ENCODE data around the gene ATL2.
"Not testable (repeated sequence)": the region's sequence is repeated elsewhere in the genome, so short reads cannot be mapped to it uniquely, and the experiment has no call there.

Gene ATL2

GRCh38 chr2:38377050-38377828 is at the start of gene ATL2:
Gene ATL2 (minus strand): TSS chr2:38377273. CDS start chr2:38377260, 13 bp downstream.
- peak; percentile 98 for DNase-seq (ENCODE audit: low read depth, low spot score)

GRCh38 chr2:38423763-38424162 is 46.7 kb upstream of the ATL2 start:
- DNase-seq (ENCODE audit: low read depth, low spot score), result no peak

GRCh38 chr2:38421274-38422056 is 44.4 kb upstream of the ATL2 start:
- DNase-seq (ENCODE audit: low read depth, low spot score), result no peak

DNA sequence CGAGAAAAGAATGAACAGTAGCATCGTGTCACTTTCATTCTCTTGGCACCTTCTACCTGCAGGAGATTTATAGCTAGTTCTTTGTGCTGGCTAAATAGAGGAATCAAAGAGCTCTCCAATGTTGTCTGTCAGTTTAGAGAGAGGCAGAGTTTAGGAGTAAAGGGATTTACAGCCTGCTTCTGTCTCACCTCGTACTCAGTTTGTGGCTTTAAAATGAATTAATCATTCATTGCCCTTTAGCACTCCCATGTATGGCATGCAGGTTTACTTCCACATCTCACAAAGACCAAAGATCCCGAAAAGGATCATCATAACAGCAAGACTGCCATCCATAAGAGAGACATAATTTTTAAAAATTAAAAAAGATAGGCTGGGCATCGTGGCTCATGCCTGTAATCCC is 42.4 kb upstream of the ATL2 start:
- no peak for DNase-seq (ENCODE audit: low read depth, low spot score)

GRCh38 chr2:38418735-38419134 is 41.7 kb upstream of the ATL2 start:
- DNase-seq (ENCODE audit: low read depth, low spot score), result no peak

- DNase-seq (ENCODE audit: low read depth, low spot score), result no peak
Observed at GRCh38 chr2:38417745-38418689, 40.9 kb upstream of the ATL2 start.

- DNase-seq (ENCODE audit: low read depth, low spot score), result no peak
Observed at GRCh38 chr2:38416296-38417036, 39.4 kb upstream of the ATL2 start.

DNA sequence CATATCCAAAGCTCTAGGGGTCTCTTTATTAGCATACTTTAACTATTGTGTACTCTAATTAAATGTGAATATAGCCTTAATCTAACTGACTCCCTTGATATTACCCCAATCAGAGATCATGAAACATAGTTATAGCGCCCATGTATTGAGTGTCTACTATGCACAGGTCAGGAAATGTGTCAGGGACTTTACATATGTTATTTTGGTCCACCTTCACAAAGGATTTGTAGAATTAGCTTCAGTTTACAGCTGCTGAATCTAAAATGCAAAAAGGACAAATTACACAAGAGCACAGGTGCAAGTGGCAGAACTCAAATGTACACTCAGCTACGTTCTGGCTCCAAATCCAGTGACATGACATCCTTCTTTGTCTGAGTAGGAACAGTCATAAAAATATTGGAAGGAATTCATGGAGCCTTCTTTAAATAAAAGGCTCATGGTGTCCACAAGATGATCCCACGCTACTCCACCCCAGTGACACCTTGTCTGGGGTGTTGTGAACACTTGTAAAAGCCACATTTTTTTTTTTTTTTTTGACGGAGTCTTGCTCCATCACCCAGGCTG is 38.7 kb upstream of the ATL2 start:
- no peak for DNase-seq (ENCODE audit: low read depth, low spot score)

GRCh38 chr2:38415023-38415422 is 38.0 kb upstream of the ATL2 start:
- no peak for DNase-seq (ENCODE audit: low read depth, low spot score)

DNA sequence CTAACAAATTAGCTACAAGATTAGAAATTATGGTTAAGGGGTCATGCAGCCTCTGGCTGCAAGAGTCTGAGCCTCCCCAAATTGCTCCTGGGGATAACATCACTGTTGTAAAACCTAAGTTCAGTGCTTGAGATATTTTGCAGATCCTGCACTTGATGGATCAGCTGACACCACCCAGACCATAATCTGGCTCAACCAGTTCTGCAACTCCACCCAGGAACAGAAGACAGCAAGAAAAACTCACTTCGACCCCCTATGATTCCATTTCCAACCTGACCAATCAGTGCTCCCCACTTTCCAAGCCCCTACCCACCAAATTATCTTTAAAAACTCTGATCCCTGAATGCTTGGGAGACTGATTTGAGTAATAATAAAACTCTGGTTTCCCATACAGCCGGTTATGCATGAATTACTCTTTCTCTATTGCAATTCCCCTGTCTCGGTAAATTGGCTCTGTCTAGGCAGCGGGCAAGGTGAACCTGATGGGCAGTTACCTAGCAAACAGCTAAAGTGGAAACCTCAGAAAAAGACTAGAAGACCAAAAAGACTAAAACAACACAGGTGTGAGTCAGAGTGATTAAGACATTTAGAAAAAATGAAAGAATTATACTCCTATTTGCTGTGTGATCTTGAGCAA is 35.3 kb upstream of the ATL2 start:
- not testable (repeated sequence) for DNase-seq (ENCODE audit: low read depth, low spot score)

DNA sequence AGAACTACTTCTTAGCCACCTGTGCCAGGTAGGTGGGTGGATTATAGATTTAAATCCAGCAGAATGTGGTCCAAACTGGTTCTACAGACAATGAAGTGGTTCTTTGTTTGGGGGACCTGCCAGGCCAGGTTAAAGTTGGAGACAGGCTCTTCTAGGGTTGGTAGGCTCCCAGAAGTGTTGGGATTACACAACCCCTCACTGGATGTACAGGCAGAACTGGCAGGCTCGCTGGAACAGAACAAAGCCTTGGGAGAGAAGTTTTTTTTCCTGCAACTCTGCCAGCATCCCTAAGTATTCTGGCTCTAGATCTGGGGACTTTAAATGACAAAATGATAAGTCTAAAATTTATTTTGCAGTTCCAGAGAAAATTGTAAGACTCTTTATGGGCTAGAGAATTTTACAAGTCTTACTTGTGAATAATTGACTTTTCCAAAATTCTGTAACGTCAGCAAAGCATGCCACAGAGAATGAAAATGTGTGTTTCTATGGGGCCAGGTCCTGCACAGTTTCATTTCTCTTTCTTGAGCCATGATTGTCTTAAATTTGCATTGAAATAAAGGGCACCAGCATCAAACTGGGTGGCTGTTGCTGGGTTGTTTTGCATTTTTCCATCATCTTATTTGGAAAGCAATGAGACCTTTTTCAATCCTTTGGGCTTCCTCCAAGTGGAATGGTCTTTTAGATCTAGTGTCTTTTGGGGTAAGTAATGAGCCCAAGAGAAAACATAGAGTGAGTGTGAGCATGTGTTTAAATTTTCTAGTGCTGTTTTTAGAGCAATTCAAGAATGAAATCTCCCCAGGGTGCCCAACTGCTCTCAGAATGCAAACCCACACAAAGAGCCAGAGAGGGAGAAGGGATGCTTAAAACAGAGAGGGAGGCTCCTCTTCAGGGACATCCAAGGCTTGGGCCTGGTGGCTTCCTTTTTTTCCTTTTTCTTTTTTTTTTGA is 32.4 kb upstream of the ATL2 start:
- DNase-seq (ENCODE audit: low read depth, low spot score), result peak; percentile 16

- no peak for DNase-seq (ENCODE audit: low read depth, low spot score)
Observed at GRCh38 chr2:38407111-38407682, 30.1 kb upstream of the ATL2 start.

- DNase-seq (ENCODE audit: low read depth, low spot score), result peak; percentile 18
Observed at GRCh38 chr2:38406597-38407110, 29.6 kb upstream of the ATL2 start.

DNA sequence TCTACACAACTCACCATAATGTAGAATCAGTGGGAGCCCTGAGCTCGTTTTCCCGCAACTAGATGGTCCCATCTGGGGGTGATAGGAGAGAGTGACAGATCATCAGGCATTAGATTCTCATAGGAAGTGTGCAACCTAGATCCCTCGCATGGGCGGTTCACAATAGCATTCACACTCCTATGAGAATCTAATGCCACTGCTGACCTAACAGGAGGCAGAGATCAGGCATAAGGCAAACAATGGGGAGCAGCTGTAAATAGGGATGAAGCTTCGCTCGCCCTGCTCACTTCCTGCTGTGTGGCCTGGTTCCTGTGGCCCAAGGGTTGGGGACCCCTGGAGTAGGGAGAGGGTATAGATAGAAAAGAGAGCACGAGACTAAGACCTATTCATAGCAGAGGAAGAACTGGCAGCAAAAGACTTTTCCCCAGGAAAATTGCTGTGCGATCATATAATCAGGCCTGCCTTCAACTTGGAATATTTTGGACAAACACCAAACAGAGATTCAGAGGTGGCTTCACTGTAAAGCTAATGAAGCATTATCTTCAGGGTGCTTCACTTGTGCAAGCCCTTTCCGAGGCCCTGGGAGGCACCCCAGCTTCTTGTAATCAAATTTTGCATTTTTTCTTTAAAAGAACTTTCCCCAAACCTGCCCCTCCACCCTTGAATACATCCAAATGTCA is 29.0 kb upstream of the ATL2 start:
- DNase-seq (ENCODE audit: low read depth, low spot score), result no peak

GRCh38 chr2:38400513-38400912 is 23.4 kb upstream of the ATL2 start:
- no peak for DNase-seq (ENCODE audit: low read depth, low spot score)

GRCh38 chr2:38398739-38399138 is 21.7 kb upstream of the ATL2 start:
- DNase-seq (ENCODE audit: low read depth, low spot score), result no peak

GRCh38 chr2:38394903-38395341 is 17.8 kb upstream of the ATL2 start:
- DNase-seq (ENCODE audit: low read depth, low spot score), result peak; percentile 83

DNA sequence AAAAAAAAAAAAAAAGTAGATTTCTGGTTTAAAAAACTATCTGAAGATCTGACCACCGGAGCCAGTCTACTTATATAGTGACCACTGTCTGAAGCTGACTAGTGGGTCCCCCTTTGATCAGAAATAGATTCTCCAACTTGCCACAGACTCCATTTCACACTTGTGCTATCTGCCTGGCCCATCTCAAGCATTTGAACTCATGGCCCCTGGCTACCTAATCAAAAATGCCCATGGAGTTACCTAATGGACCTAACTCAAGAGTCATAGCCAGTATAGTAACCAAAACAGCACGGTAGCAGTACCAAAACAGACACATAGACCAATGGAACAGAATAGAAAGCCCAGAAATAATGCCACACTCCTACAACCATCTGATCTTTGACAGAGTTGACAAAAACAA is 17.0 kb upstream of the ATL2 start:
- DNase-seq (ENCODE audit: low read depth, low spot score), result peak; percentile 23
